Panc1 (cell line): ENCODE data around the gene ALDH3A1. TPM values are rescaled to one million over a fixed set of nuclear protein-coding genes. Genes with fewer than 3 reads are reported as not detected.

Source experiments
- ATAC-seq: fragments of 200-7000 bp; cut with Tn5 transposase; 2 replicates; pipeline ENCODE4 v1.9.1; 2020; ENCODE audit warnings: mild to moderate bottlenecking, moderate library complexity
- BruUV-seq: library from RNA; stranded (reverse); fragments of 400-500 nt; replicated peaks from 2 replicates; lab custom pipeline; 2021; lab: Mats Ljungman, UMichigan
- CTCF ChIA-PET: fragments of 300-600 bp; sonication (Branson Sonifier 250); formaldehyde crosslinking; loops from one replicate; lab custom pipeline; 2022; ENCODE audit warnings: antibody characterized with exemption; lab: Charles Lee
- POLR2A ChIA-PET: fragments of 300-600 bp; sonication (Branson Sonifier 250); formaldehyde crosslinking; loops from one replicate; lab custom pipeline; 2022; ENCODE audit warnings: antibody characterized with exemption; lab: Charles Lee
- DNase-seq: peaks from one replicate; pipeline ENCODE4 v3.0.0-alpha.2; 2010; ENCODE audit warnings: low read depth, low spot score
- H3K27ac ChIP-seq: 2 replicates; pipeline ENCODE4 v1.5.1; 2011; ENCODE audit warnings: mild to moderate bottlenecking, low read length, inconsistent platforms
- H3K27me3 ChIP-seq: fragments of 200-500 bp; sonication (Bioruptor generic); 2 replicates; pipeline ENCODE4 v1.6.0; 2014; ENCODE audit warnings: low read length, inconsistent platforms; ENCODE audit not compliant: control insufficient read depth, insufficient read depth
- H3K36me3 ChIP-seq: fragments of 200-500 bp; sonication (Bioruptor generic); 2 replicates; pipeline ENCODE4 v1.5.1; 2014; ENCODE audit warnings: inconsistent platforms, mild to moderate bottlenecking, low read length, moderate library complexity; ENCODE audit not compliant: control insufficient read depth, insufficient read depth
- H3K4me1 ChIP-seq: 2 replicates; pipeline ENCODE4 v1.5.1; 2011; ENCODE audit warnings: inconsistent platforms, mild to moderate bottlenecking, low read length, moderate library complexity; ENCODE audit not compliant: control insufficient read depth, insufficient read depth
- H3K4me3 ChIP-seq, 2 experiments: 2 replicates each; pipeline ENCODE4 v1.5.1; 2011 to 2012; ENCODE audit warnings: low read depth in 2 of 2, low read length in 2 of 2, mild to moderate bottlenecking in 2 of 2, inconsistent platforms in 1 of 2, moderate library complexity in 1 of 2
- H3K9me3 ChIP-seq: fragments of 200-500 bp; sonication (Bioruptor generic); 2 replicates; pipeline ENCODE4 v1.5.1; 2014; ENCODE audit warnings: low read depth, mild to moderate bottlenecking, inconsistent platforms, low read length, moderate library complexity; ENCODE audit not compliant: control insufficient read depth, insufficient read depth
- POLR2AphosphoS5 ChIP-seq: IDR thresholded peaks from 2 replicates; pipeline ENCODE4 v1.6.1; 2012; ENCODE audit warnings: mild to moderate bottlenecking, low read depth, low read length, moderate library complexity
- SIN3A ChIP-seq: IDR thresholded peaks from 2 replicates; pipeline ENCODE4 v1.6.1; 2012; ENCODE audit warnings: low read depth, mild to moderate bottlenecking, low read length, moderate library complexity, borderline replicate concordance; ENCODE audit not compliant: insufficient read depth
- TCF7L2 ChIP-seq: IDR thresholded peaks from 2 replicates; pipeline ENCODE4 v1.6.1; 2011; ENCODE audit warnings: mild to moderate bottlenecking, low read depth, low read length, inconsistent platforms
- in situ Hi-C: cut with HindIII; loops from 2 replicates; pipeline ENCODE4 v1.10.0; 2016; ENCODE audit warnings: low sequenced_read_pairs, low pct_unique_long_range_greater_than_20kb
- intact Hi-C: fragments of 100-400 bp; cut with micrococcal nuclease; formaldehyde crosslinking; loops from one replicate; pipeline ENCODE4 v1.10.0; 2022; ENCODE audit not compliant: unreplicated experiment
- total RNA-seq: library from RNA; stranded (reverse); gene quantifications from one replicate; pipeline ENCODE4 v1.2.1, GENCODE V29; 2021; ENCODE audit not compliant: unreplicated experiment
- TF ChIP-seq, protein P1 (sequence below), 2 experiments: IDR thresholded peaks; 2 replicates each; pipeline ENCODE4 v1.6.1; 2011 to 2012; ENCODE audit warnings: low read depth in 2 of 2, control low read depth in 1 of 2, low read length in 1 of 2, mild to moderate bottlenecking in 1 of 2, moderate library complexity in 1 of 2; ENCODE audit not compliant: insufficient read depth in 1 of 2
- TF ChIP-seq, protein P2 (sequence below): fragments of 450-650 bp; IDR thresholded peaks from 2 replicates; pipeline ENCODE4 v1.5.1; 2017; ENCODE audit warnings: mild to moderate bottlenecking

ALDH3A1 gene
- total RNA-seq, 1 experiment from 2014 or later, result 0.21 TPM

DNA sequence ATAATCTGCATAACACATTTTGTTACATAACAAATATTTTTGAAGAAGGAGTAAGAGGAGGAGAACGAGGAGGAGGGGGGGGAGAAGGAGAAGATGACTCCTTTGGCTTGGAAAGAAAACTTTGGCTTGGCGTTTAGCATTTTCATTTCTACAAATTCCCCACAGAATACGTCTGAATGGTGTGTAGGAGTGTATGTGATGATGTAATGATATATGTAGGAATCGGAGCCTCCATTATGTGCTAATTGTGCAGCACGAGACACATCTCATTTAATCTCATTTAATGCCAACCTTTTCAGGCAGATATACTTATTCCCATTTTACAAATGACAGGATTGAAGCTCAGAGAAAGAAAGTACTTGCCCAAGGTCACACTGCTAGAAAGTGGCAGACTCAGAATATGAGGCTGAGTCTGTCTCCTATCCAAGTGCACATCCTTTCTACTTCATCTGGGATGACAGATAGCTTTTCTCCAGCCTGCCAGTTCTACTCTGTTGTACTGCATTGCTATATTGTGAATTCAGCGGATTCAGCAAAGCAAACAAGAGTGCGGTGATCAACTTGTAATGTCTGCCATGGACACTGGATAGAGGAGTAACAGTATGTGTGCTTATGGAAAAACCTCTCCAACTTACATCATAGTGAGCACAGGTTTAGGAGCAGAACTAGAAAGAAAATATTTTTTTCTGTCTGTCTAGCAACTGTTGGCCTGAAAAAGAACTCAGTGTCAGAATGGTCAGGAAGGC lies 21.3 kb downstream of the ALDH3A1 start:
- POLR2A ChIA-PET, result no interaction called here
- ATAC-seq (0 out of 2 replicates have a peak, but pooled peaks have one; percentile 9), DNase-seq (no peak)
- Histone ChIP-seq H3K27me3 (no peaks in the 10 kb centered on the region), H3K36me3 (no peaks in the 10 kb centered on the region), H3K4me3 (no peak overlapping the region), H3K27ac (peak overlapping the region; percentile 25; the same call in 1 of the 2 replicates), H3K4me1 (no peaks in the 10 kb centered on the region; the same call in 1 of the 2 replicates), H3K9me3 (no peaks in the 10 kb centered on the region)
- no TSS peak for BruUV-seq
- CTCF ChIA-PET, result interaction anchor here (0.7 kb wide), 1 partner anchor 160 kb away, joined by 3 read pairs; no protein-coding TSS in a partner anchor
- intact Hi-C loops (no loop called here), in situ Hi-C loops (no loop called here)
- no peak for TF ChIP-seq TCF7L2
- no peak for TF ChIP-seq POLR2AphosphoS5
- TF ChIP-seq, protein P1, sequence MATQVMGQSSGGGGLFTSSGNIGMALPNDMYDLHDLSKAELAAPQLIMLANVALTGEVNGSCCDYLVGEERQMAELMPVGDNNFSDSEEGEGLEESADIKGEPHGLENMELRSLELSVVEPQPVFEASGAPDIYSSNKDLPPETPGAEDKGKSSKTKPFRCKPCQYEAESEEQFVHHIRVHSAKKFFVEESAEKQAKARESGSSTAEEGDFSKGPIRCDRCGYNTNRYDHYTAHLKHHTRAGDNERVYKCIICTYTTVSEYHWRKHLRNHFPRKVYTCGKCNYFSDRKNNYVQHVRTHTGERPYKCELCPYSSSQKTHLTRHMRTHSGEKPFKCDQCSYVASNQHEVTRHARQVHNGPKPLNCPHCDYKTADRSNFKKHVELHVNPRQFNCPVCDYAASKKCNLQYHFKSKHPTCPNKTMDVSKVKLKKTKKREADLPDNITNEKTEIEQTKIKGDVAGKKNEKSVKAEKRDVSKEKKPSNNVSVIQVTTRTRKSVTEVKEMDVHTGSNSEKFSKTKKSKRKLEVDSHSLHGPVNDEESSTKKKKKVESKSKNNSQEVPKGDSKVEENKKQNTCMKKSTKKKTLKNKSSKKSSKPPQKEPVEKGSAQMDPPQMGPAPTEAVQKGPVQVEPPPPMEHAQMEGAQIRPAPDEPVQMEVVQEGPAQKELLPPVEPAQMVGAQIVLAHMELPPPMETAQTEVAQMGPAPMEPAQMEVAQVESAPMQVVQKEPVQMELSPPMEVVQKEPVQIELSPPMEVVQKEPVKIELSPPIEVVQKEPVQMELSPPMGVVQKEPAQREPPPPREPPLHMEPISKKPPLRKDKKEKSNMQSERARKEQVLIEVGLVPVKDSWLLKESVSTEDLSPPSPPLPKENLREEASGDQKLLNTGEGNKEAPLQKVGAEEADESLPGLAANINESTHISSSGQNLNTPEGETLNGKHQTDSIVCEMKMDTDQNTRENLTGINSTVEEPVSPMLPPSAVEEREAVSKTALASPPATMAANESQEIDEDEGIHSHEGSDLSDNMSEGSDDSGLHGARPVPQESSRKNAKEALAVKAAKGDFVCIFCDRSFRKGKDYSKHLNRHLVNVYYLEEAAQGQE (IDR thresholded peaks at IDR 0.05; ENCODE audit: insufficient read depth in 1 of 2, low read depth in 2 of 2, low read length in 1 of 2), result no peak
- TF ChIP-seq, protein P2, sequence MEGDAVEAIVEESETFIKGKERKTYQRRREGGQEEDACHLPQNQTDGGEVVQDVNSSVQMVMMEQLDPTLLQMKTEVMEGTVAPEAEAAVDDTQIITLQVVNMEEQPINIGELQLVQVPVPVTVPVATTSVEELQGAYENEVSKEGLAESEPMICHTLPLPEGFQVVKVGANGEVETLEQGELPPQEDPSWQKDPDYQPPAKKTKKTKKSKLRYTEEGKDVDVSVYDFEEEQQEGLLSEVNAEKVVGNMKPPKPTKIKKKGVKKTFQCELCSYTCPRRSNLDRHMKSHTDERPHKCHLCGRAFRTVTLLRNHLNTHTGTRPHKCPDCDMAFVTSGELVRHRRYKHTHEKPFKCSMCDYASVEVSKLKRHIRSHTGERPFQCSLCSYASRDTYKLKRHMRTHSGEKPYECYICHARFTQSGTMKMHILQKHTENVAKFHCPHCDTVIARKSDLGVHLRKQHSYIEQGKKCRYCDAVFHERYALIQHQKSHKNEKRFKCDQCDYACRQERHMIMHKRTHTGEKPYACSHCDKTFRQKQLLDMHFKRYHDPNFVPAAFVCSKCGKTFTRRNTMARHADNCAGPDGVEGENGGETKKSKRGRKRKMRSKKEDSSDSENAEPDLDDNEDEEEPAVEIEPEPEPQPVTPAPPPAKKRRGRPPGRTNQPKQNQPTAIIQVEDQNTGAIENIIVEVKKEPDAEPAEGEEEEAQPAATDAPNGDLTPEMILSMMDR, result no peak
- no peak for TF ChIP-seq SIN3A

DNA sequence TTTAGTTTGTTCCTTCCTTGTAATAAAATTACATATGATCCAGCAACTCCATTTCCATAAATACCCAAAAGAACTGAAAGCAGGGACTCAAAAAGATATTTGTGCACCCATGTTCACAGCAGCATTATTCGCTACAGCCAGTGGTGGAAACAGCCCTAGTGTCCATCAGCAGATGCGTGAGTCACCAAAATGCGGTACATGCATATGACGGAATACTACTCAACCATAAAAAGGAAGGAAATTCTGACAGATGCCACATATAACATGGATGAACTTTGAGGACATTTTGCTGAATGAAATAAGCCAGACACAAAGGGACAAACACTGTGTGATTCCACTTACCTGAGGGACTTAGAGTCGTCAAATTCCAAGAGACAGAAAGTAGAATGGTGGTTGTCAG lies 22.6 kb downstream of the ALDH3A1 start:
- Histone ChIP-seq H3K4me3 (no peak overlapping the region), H3K9me3 (no peaks in the 10 kb centered on the region), H3K4me1 (no peaks in the 10 kb centered on the region; the same call in none of the 2 replicates), H3K36me3 (no peaks in the 10 kb centered on the region), H3K27ac (no peak overlapping the region), H3K27me3 (no peaks in the 10 kb centered on the region)
- no TSS peak for BruUV-seq
- no peak for ATAC-seq
- TF ChIP-seq, protein P2, result no peak
- TF ChIP-seq POLR2AphosphoS5 (no peak), TCF7L2 (no peak), SIN3A (no peak)
- TF ChIP-seq, protein P1 (IDR thresholded peaks at IDR 0.05; ENCODE audit: insufficient read depth in 1 of 2, low read depth in 2 of 2, low read length in 1 of 2), result no peak
- in situ Hi-C loops, result no loop called here
- intact Hi-C loops, result no loop called here
- CTCF ChIA-PET, result no interaction called here
- no peak for DNase-seq
- POLR2A ChIA-PET, result no interaction called here
